IMR-90 (cell line): ENCODE results near the gene RBKS. TPM values are rescaled to one million over a fixed set of nuclear protein-coding genes. Genes with fewer than 3 reads are reported as not detected.

Source experiments
- ATAC-seq: fragments of 200-7000 bp; cut with Tn5 transposase; 2 replicates; pipeline ENCODE4 v1.9.1; 2020; ENCODE audit warnings: low read depth, mild to moderate bottlenecking, moderate library complexity
- BruUV-seq: library from RNA; stranded (reverse); fragments of 400-500 nt; replicated peaks from 2 replicates; lab custom pipeline; 2021; lab: Mats Ljungman, UMichigan
- CTCF ChIA-PET: fragments of 300-600 bp; formaldehyde crosslinking; extraction: SDS; loops from one replicate; lab custom pipeline; 2021; ENCODE audit warnings: antibody characterized with exemption; lab: Yijun Ruan, JAX
- POLR2A ChIA-PET: fragments of 300-600 bp; sonication (Branson Sonifier 250); formaldehyde crosslinking; loops from one replicate; lab custom pipeline; 2022; ENCODE audit warnings: antibody characterized with exemption; ENCODE audit not compliant: unreplicated experiment; lab: Charles Lee
- DNase-seq: peaks from one replicate; pipeline ENCODE4 v3.0.0; 2013
- H2AFZ ChIP-seq: replicated peaks from 2 replicates; pipeline ENCODE3; 2013; ENCODE audit warnings: low read length, mild to moderate bottlenecking; ENCODE audit not compliant: poor library complexity
- H2AK5ac ChIP-seq: 2 replicates; pipeline ENCODE4 v1.6.1; 2013; ENCODE audit warnings: low read depth, low read length, inconsistent platforms
- H2AK9ac ChIP-seq: replicated peaks from 2 replicates; pipeline ENCODE3; 2013; ENCODE audit warnings: mild to moderate bottlenecking, low read depth, low read length, moderate library complexity; ENCODE audit not compliant: poor library complexity
- H2BK120ac ChIP-seq: 2 replicates; pipeline ENCODE4 v1.6.1; 2013; ENCODE audit warnings: low read depth, low read length, inconsistent platforms
- H2BK15ac ChIP-seq: 3 replicates; pipeline ENCODE4 v1.6.1; 2013; ENCODE audit warnings: low read depth, low read length, inconsistent platforms
- H2BK20ac ChIP-seq: 2 replicates; pipeline ENCODE4 v1.6.1; 2013; ENCODE audit warnings: low read depth, mild to moderate bottlenecking, inconsistent platforms, low read length, moderate library complexity
- H2BK5ac ChIP-seq: 2 replicates; pipeline ENCODE4 v1.6.1; 2013; ENCODE audit warnings: mild to moderate bottlenecking, low read depth, low read length, inconsistent platforms; ENCODE audit not compliant: poor library complexity, severe bottlenecking
- H3K14ac ChIP-seq: replicated peaks from 2 replicates; pipeline ENCODE4 v1.6.1; 2013; ENCODE audit warnings: low read depth, low read length, inconsistent platforms
- H3K18ac ChIP-seq: 2 replicates; pipeline ENCODE4 v1.6.1; 2013; ENCODE audit warnings: low read depth, low read length, control low read depth
- H3K23ac ChIP-seq: 2 replicates; pipeline ENCODE4 v1.6.1; 2013; ENCODE audit warnings: low read depth, low read length, inconsistent platforms
- H3K27ac ChIP-seq: 2 replicates; pipeline ENCODE4 v1.5.1; 2013; ENCODE audit warnings: mild to moderate bottlenecking, control low read depth, low read length; ENCODE audit not compliant: insufficient read depth
- H3K27me3 ChIP-seq: 2 replicates; pipeline ENCODE4 v1.6.1; 2013; ENCODE audit warnings: low read length; ENCODE audit not compliant: control insufficient read depth, insufficient read depth
- H3K36me3 ChIP-seq: 2 replicates; pipeline ENCODE4 v1.6.1; 2013; ENCODE audit warnings: low read length, mixed read lengths; ENCODE audit not compliant: control insufficient read depth, insufficient read depth
- H3K4ac ChIP-seq: 2 replicates; pipeline ENCODE4 v1.6.1; 2013; ENCODE audit warnings: low read depth, low read length, inconsistent platforms
- H3K4me1 ChIP-seq: 2 replicates; pipeline ENCODE4 v1.6.1; 2013; ENCODE audit warnings: low read length, mixed read lengths; ENCODE audit not compliant: control insufficient read depth, insufficient read depth
- H3K4me2 ChIP-seq: 2 replicates; pipeline ENCODE4 v1.6.1; 2013; ENCODE audit warnings: low read depth, mild to moderate bottlenecking, control low read depth, low read length, moderate library complexity
- H3K4me3 ChIP-seq: 2 replicates; pipeline ENCODE4 v1.5.1; 2013; ENCODE audit warnings: low read depth, mild to moderate bottlenecking, control low read depth, low read length, moderate library complexity; ENCODE audit not compliant: insufficient read depth
- H3K56ac ChIP-seq: 2 replicates; pipeline ENCODE4 v1.6.1; 2013; ENCODE audit warnings: low read length, inconsistent platforms; ENCODE audit not compliant: insufficient read depth; ENCODE audit errors: extremely low read depth
- H3K79me1 ChIP-seq, 2 experiments: 2 replicates each; pipeline ENCODE4 v1.6.1; 2013; ENCODE audit warnings: low read length in 2 of 2, inconsistent platforms in 1 of 2, low read depth in 1 of 2
- H3K9ac ChIP-seq: 2 replicates; pipeline ENCODE4 v1.6.1; 2013; ENCODE audit warnings: low read depth, low read length, control low read depth
- H3K9me1 ChIP-seq: 2 replicates; pipeline ENCODE4 v1.6.1; 2013; ENCODE audit warnings: low read length, inconsistent platforms; ENCODE audit not compliant: insufficient read depth
- H3K9me3 ChIP-seq: 2 replicates; pipeline ENCODE4 v1.6.1; 2013; ENCODE audit warnings: low read length; ENCODE audit not compliant: control insufficient read depth, insufficient read depth
- H4K20me1 ChIP-seq: 2 replicates; pipeline ENCODE4 v1.6.1; 2013; ENCODE audit warnings: low read length, inconsistent platforms; ENCODE audit not compliant: insufficient read depth
- H4K5ac ChIP-seq: 2 replicates; pipeline ENCODE4 v1.6.1; 2013; ENCODE audit warnings: mild to moderate bottlenecking, low read depth, low read length, control low read depth
- H4K8ac ChIP-seq, 2 experiments: 2 replicates each; pipeline ENCODE4 v1.6.1; 2013; ENCODE audit warnings: low read depth in 2 of 2, low read length in 2 of 2, control low read depth in 1 of 2, inconsistent platforms in 1 of 2
- H4K91ac ChIP-seq: 2 replicates; pipeline ENCODE4 v1.6.1; 2013; ENCODE audit warnings: low read depth, low read length, inconsistent platforms; ENCODE audit not compliant: insufficient read depth
- CEBPB ChIP-seq: IDR thresholded peaks from 2 replicates; pipeline ENCODE4 v1.6.1; 2012; ENCODE audit warnings: low read depth, low read length, improper control_type of control experiment
- CHD1 ChIP-seq: IDR thresholded peaks from 2 replicates; pipeline ENCODE4 v1.6.1; 2012; ENCODE audit warnings: low read depth, low read length, improper control_type of control experiment
- FOS ChIP-seq: fragments of 150-350 bp; IDR thresholded peaks from 2 replicates; pipeline ENCODE4 v1.6.1; 2016; ENCODE audit warnings: low read depth, low read length
- MAZ ChIP-seq: IDR thresholded peaks from 2 replicates; pipeline ENCODE4 v1.6.1; 2012; ENCODE audit warnings: low read depth, mild to moderate bottlenecking, low read length, improper control_type of control experiment, moderate library complexity, borderline replicate concordance
- dilution Hi-C: fragments of 300-500 bp; cut with HindIII; formaldehyde crosslinking; loops from one replicate; pipeline ENCODE4 v1.14.3; 2018; ENCODE audit warnings: low sequenced_read_pairs; ENCODE audit not compliant: unreplicated experiment
- in situ Hi-C: fragments of 300-500 bp; cut with MboI; formaldehyde crosslinking; loops from 3 replicates; pipeline ENCODE4 v1.14.3; 2019; ENCODE audit warnings: low sequenced_read_pairs, inconsistent platforms, mixed read lengths
- intact Hi-C: fragments of 100-400 bp; cut with micrococcal nuclease; formaldehyde crosslinking; loops from 2 replicates; pipeline ENCODE4 v1.10.0; 2022
- polyA plus RNA-seq, 3 experiments: library from polyadenylated mRNA; depleted of rRNA; stranded (reverse); fragments of >200 nt; gene quantifications; 2 replicates each; pipeline ENCODE4 v1.2.3, GENCODE V29; 2012; ENCODE audit warnings: low replicate concordance in 1 of 3
- total RNA-seq: library from RNA; depleted of rRNA; stranded (reverse); fragments of >200 nt; gene quantifications from 2 replicates; pipeline ENCODE4 v1.2.3, GENCODE V29; 2012
- TF ChIP-seq, protein P1 (sequence below): fragments of 150-350 bp; IDR thresholded peaks from 2 replicates; pipeline ENCODE4 v1.6.1; 2017; ENCODE audit warnings: mild to moderate bottlenecking, antibody characterized with exemption, low read length, low read depth

The RBKS gene
- total and polyA plus RNA-seq, 2 of the 4 experiments (the other 2 are of a cell fraction): 1.1 to 1.4 TPM

DNA sequence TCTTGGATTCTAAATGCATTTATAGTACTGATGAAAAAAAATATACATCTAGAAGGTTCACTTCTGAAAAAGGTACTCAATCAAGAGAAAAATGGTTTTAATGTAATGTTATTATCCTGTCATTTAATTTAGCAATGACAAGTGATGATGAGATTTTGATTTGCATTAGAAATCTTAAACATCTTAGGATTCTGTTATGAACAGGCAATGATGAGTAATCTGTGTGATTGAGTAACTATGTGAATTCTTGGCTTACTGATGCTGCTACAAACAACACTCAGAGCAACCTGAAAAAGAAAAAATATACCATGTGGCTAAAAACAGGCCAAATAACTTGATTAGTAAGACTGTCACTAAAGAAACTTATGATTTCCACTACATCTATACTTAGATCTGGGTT is 30.1 kb downstream of the RBKS start:
- peak; percentile 66 for ATAC-seq
- H3K23ac ChIP-seq: no peak overlapping the region
- H3K4me1 ChIP-seq: peaks cover 11% of the 10 kb centered on the region; the same call in 1 of the 2 replicates
- dilution Hi-C loops: no loop called here
- H3K9ac ChIP-seq: no peak overlapping the region
- H2AK9ac ChIP-seq: no peak overlapping the region
- H3K56ac ChIP-seq: no peak overlapping the region
- H2AFZ ChIP-seq: no peak overlapping the region
- ChIA-PET CTCF (no interaction called here), POLR2A (no interaction called here)
- in situ Hi-C loops: no loop called here
- H3K18ac ChIP-seq: no peak overlapping the region
- no peak overlapping the region for H2BK20ac ChIP-seq
- H4K91ac ChIP-seq: no peak overlapping the region
- no peaks in the 10 kb centered on the region for H4K20me1 ChIP-seq
- intact Hi-C loops: no loop called here
- H2BK120ac ChIP-seq: no peak overlapping the region
- H3K27me3 ChIP-seq: no peaks in the 10 kb centered on the region
- DNase-seq: peak; percentile 90
- H3K79me1 ChIP-seq: 0 out of 4 replicates have a peak, but pooled peaks cover 0 to 3% of the 10 kb centered on the region in 2 experiments
- H4K5ac ChIP-seq: no peak overlapping the region
- peak overlapping the region; percentile 71 for H2BK5ac ChIP-seq
- no peak overlapping the region for H3K4me3 ChIP-seq
- BruUV-seq: no TSS peak
- TF ChIP-seq CEBPB (peak; percentile 93), MAZ (no peak), FOS (peak; percentile 61; the same call in 1 of the 2 replicates), CHD1 (no peak)
- TF ChIP-seq, protein P1, sequence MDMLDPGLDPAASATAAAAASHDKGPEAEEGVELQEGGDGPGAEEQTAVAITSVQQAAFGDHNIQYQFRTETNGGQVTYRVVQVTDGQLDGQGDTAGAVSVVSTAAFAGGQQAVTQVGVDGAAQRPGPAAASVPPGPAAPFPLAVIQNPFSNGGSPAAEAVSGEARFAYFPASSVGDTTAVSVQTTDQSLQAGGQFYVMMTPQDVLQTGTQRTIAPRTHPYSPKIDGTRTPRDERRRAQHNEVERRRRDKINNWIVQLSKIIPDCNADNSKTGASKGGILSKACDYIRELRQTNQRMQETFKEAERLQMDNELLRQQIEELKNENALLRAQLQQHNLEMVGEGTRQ: peak; percentile 1; the same call in 1 of the 2 replicates
- no peaks in the 10 kb centered on the region for H3K36me3 ChIP-seq
- H3K14ac ChIP-seq: no peak overlapping the region
- H3K9me1 ChIP-seq: peaks cover 5% of the 10 kb centered on the region; the same call in 1 of the 2 replicates
- no peak overlapping the region for H3K27ac ChIP-seq
- no peaks in the 10 kb centered on the region for H3K9me3 ChIP-seq
- H3K4me2 ChIP-seq: no peak overlapping the region
- H4K8ac ChIP-seq: no peak overlapping the region
- no peak overlapping the region for H3K4ac ChIP-seq
- H2AK5ac ChIP-seq: no peak overlapping the region
- no peak overlapping the region for H2BK15ac ChIP-seq
